Vagina (tissue), 2 donors: Measurements from ENCODE around the gene SPSB2.

Source experiments
- POLR2A ChIP-seq, 2 donors: fragments of 450-650 bp; IDR thresholded peaks; one replicate each; pipeline ENCODE4 v1.6.1; 2017; ENCODE audit warnings: antibody characterized with exemption in 2 of 2, mild to moderate bottlenecking in 2 of 2, moderate library complexity in 2 of 2
- POLR2AphosphoS5 ChIP-seq, 2 donors: sonication (generic); formaldehyde crosslinking; IDR thresholded peaks; one replicate each; pipeline ENCODE4 v1.9.0; 2017; ENCODE audit warnings: antibody characterized with exemption in 2 of 2, mild to moderate bottlenecking in 2 of 2, low read depth in 1 of 2; ENCODE audit not compliant: insufficient read depth in 1 of 2
- TF ChIP-seq, protein P1 (sequence below), 3 experiments: fragments of 450-650 bp in 2 of 3; fragments of 200-600 bp in 1 of 3; sonication (generic) in 1 of 3; IDR thresholded peaks; one replicate each; pipeline ENCODE4 v1.5.1; 2017 to 2019; ENCODE audit warnings: antibody characterized with exemption in 3 of 3, mild to moderate bottlenecking in 2 of 3, moderate library complexity in 2 of 3

DNA sequence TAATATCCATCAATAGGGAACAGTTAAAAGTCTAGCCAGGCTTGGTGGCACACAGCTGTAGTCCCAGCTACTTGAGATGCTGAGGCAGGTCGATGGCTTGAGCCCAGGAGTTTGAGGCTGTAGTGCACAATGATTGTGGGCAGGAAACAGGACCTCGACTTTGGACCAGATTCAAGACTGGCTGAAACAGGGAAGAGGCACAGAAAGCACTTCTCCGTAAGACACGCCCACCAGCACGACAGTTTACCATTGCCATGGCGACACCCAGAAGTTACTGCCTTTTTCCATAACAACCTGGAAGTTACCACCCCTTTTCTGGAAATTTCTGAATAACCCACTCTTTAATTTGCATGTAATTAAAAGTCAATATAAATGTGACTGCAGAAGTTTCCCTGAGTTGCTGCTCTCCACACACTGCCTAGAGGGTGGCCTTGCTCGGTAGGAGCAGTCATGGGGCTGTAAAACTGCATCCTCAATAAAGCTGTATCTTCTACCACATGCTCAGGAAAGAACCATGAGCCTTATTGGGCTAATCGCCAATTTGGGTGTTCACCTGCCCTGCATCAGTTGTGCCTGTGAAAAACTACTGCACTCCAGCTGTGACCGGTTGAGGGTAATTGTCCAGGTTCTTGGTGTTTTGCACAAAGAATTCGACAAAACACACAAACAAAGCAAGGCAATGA, 26.9 kb upstream of the SPSB2 start:
- TF ChIP-seq, protein P1, sequence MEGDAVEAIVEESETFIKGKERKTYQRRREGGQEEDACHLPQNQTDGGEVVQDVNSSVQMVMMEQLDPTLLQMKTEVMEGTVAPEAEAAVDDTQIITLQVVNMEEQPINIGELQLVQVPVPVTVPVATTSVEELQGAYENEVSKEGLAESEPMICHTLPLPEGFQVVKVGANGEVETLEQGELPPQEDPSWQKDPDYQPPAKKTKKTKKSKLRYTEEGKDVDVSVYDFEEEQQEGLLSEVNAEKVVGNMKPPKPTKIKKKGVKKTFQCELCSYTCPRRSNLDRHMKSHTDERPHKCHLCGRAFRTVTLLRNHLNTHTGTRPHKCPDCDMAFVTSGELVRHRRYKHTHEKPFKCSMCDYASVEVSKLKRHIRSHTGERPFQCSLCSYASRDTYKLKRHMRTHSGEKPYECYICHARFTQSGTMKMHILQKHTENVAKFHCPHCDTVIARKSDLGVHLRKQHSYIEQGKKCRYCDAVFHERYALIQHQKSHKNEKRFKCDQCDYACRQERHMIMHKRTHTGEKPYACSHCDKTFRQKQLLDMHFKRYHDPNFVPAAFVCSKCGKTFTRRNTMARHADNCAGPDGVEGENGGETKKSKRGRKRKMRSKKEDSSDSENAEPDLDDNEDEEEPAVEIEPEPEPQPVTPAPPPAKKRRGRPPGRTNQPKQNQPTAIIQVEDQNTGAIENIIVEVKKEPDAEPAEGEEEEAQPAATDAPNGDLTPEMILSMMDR (IDR thresholded peaks at IDR 0.05), result no peak
- TF ChIP-seq POLR2A (IDR thresholded peaks at IDR 0.05), result no peak
- no peak for TF ChIP-seq POLR2AphosphoS5 (IDR thresholded peaks at IDR 0.05; ENCODE audit: insufficient read depth in 1 of 2, low read depth in 1 of 2)
